HG02610 (cell line): ENCODE results near the gene EGFR.

Experiments
- ATAC-seq: cut with Tn5 transposase; IDR thresholded peaks from one replicate; pipeline ENCODE4 v1.9.1; 2021; ENCODE audit warnings: mild to moderate bottlenecking, moderate library complexity; ENCODE audit not compliant: unreplicated experiment

EGFR gene

GRCh38 chr7:55080000-55080623 is 61.3 kb downstream of the EGFR start:
- no peak for ATAC-seq

GRCh38 chr7:55081068-55081467 is 62.3 kb downstream of the EGFR start:
- ATAC-seq: no peak

- no peak for ATAC-seq
Observed at GRCh38 chr7:55081472-55082227, 62.8 kb downstream of the EGFR start.

GRCh38 chr7:55082228-55082603 is 63.4 kb downstream of the EGFR start:
- no peak for ATAC-seq

GRCh38 chr7:55083206-55083605 is 64.4 kb downstream of the EGFR start:
- ATAC-seq: no peak

GRCh38 chr7:55084307-55084706 is 65.5 kb downstream of the EGFR start:
- ATAC-seq: no peak

GRCh38 chr7:55085511-55086412 is 66.9 kb downstream of the EGFR start:
- peak; percentile 19 for ATAC-seq

GRCh38 chr7:55086413-55087201 is 67.8 kb downstream of the EGFR start:
- ATAC-seq: peak; percentile 82

- ATAC-seq: no peak
Observed at GRCh38 chr7:55087521-55087961, 68.7 kb downstream of the EGFR start.

GRCh38 chr7:55088107-55088506 is 69.3 kb downstream of the EGFR start:
- no peak for ATAC-seq

GRCh38 chr7:55088620-55089019 is 69.8 kb downstream of the EGFR start:
- no peak for ATAC-seq

- no peak for ATAC-seq
Observed at GRCh38 chr7:55092186-55092974, 73.6 kb downstream of the EGFR start.

GRCh38 chr7:55092975-55093373 is 74.2 kb downstream of the EGFR start:
- ATAC-seq: no peak

- no peak for ATAC-seq
Observed at GRCh38 chr7:55093674-55094073, 74.9 kb downstream of the EGFR start.

GRCh38 chr7:55094092-55094690 is 75.4 kb downstream of the EGFR start:
- no peak for ATAC-seq

GRCh38 chr7:55095672-55096071 is 76.9 kb downstream of the EGFR start:
- no peak for ATAC-seq

GRCh38 chr7:55096323-55096722 is 77.5 kb downstream of the EGFR start:
- ATAC-seq: no peak

GRCh38 chr7:55097100-55097499 is 78.3 kb downstream of the EGFR start:
- ATAC-seq: no peak

- no peak for ATAC-seq
Observed at GRCh38 chr7:55099066-55099820, 80.4 kb downstream of the EGFR start.
